ENCODE data around the gene AATK. TPM values are rescaled to one million over a fixed set of nuclear protein-coding genes. Genes with fewer than 3 reads are reported as not detected.

AATK gene
- total and polyA plus RNA-seq, 12 donors, result 1.5 to 8.5 (median 6.2) TPM

- DNase-seq (peak in 1 of 2 donors; percentile 40), ATAC-seq (peak in 6 of 8 donors; percentile 12 to 61 (median 42))
- Histone ChIP-seq H3K9me3 (no peaks in the 10 kb centered on the region), H3K4me1 (peaks cover 0 to 44% (median 20%) of the 10 kb centered on the region in 9 donors), H3K27me3 (no peaks in the 10 kb centered on the region), H3K27ac (peak overlapping the region in 8 of 10 donors; percentile 8 to 73 (median 58)), H3K4me3 (peak overlapping the region in 5 of 10 donors; percentile 5 to 45 (median 31)), H3K36me3 (peaks cover 0 to 28% (median 0%) of the 10 kb centered on the region in 9 donors)
- 77 to 87% methylated on average over 45 of the region's 45 CpGs for WGBS, 2 donors
- peak in 2 of 9 donors; percentile 25 to 28 for TF ChIP-seq CTCF (IDR thresholded peaks at IDR 0.05)
- intact Hi-C loops (cut with DNase I), result loop anchor here in 5 of 10 donors (5.0 to 10.0 kb wide), 3 partner anchors 44 to 54 kb away; no protein-coding TSS in a partner anchor
These were observed 30.7 kb upstream of the AATK start for GRCh38 chr17:81196505-81197408.

- no peak for ATAC-seq
- Histone ChIP-seq H3K4me1 (peaks cover 0 to 44% (median 20%) of the 10 kb centered on the region in 9 donors), H3K27me3 (no peaks in the 10 kb centered on the region), H3K36me3 (peaks cover 0 to 29% (median 0%) of the 10 kb centered on the region in 9 donors), H3K27ac (peak overlapping the region in 5 of 10 donors; percentile 34 to 75 (median 65)), H3K4me3 (no peak overlapping the region), H3K9me3 (no peaks in the 10 kb centered on the region)
- intact Hi-C loops (cut with DNase I), result loop anchor here in 5 of 10 donors (5.0 to 10.0 kb wide), 3 partner anchors 44 to 54 kb away; no protein-coding TSS in a partner anchor
- WGBS, 2 donors, result 85 to 93% methylated on average over 14 of the region's 14 CpGs
- no peak for DNase-seq
- no peak for TF ChIP-seq CTCF (IDR thresholded peaks at IDR 0.05)
These were observed 30.0 kb upstream of the AATK start for GRCh38 chr17:81195941-81196495.

DNA sequence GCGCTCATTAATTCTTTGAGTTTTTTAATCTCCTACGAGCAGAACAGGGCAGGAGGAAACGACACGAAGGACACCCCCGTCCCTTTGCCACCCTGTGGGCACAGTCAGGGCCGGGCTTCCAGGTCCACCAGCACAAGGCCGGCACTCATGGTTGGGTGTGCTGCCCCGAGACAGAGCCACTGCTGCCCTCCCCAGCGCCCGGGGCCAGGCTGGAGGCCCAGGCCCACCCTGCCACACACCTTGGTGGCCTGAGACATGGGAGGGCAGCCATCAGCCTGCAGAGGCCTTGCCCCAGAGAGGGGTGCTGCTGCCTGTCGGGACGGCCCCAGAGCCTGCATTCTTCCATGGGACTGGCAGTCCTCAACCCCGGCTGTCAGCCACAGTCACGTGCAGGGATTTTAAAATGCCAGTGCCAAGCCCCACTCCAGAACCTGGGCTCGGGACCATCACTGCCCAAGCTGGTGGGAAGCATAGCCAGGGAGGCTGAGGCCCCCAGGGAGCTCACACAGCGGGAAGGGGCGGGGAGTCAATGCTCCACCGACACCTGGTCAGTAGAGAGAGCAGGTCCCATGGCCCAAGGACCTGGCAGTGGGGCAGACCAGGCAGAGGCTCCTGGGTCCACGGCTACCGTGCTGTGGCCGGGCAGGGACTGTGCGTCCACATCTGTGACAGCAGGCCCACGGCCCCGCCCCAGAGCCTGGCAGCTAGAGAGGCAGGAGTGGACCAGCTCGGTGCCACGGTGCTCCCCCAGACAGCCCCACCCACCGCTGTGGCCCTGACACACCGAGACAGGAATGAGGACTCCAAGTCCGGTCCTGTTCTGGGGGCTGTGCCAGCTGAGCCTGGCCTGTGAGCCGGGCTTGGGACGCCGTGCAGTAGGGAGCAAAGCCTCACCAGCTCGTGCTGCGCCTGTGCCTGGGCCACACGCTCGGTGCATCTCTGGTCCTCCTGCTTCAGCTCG, 29.2 kb upstream of the AATK start:
- peaks cover 0 to 36% (median 0%) of the 10 kb centered on the region in 9 donors for H3K36me3 ChIP-seq
- H3K4me1 ChIP-seq, result peaks cover 0 to 44% (median 20%) of the 10 kb centered on the region in 9 donors
- peak overlapping the region in 8 of 10 donors; percentile 19 to 75 (median 64) for H3K27ac ChIP-seq
- DNase-seq, result peak; percentile 58 to 72
- intact Hi-C loops (cut with DNase I), result loop anchor here in 5 of 10 donors (5.0 to 10.0 kb wide), 3 partner anchors 43 to 53 kb away; no protein-coding TSS in a partner anchor
- H3K4me3 ChIP-seq, result no peak overlapping the region
- TF ChIP-seq CTCF (IDR thresholded peaks at IDR 0.05), result no peak
- peak; percentile 50 to 92 (median 76) for ATAC-seq
- no peaks in the 10 kb centered on the region for H3K9me3 ChIP-seq
- no peaks in the 10 kb centered on the region for H3K27me3 ChIP-seq
- WGBS, 2 donors, result 77 to 78% methylated on average over 37 of the region's 37 CpGs
